ENCODE data around the gene TADA1. TPM values are rescaled to one million over a fixed set of nuclear protein-coding genes. Genes with fewer than 3 reads are reported as not detected.

Gene TADA1
- total RNA-seq, 1 experiment from 2014 or later, result 15.2 TPM

DNA sequence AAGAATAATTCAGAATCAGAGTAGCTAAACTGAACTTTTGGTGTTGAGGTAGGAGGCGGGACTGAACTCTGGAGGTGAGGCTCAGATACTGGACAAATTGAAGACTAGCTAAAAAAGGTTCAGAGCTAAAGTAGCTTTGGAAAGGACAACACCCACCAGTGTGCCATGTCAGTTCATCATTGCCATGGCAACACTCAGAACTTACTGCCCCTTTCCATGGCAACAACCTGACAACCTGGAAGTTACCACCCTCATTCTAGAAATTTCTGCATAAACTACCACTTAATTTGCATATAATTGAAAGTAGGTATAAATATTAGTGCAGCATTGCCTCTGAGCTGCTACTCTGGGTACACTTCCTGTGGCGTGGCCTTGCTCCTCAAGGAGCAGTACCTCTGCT, 67.1 kb downstream of the TADA1 start:
- TF ChIP-seq CTCF (conservative IDR thresholded peaks at IDR 0.05; ENCODE audit: low read depth, low read length) (no peak), EZH2 (IDR thresholded peaks at IDR 0.05; ENCODE audit: borderline replicate concordance, low read depth, low read length, poor library complexity, severe bottlenecking) (no peak)
- DNase-seq (ENCODE audit: low spot score), result no peak
- Histone ChIP-seq H3K27me3 (replicated peaks; ENCODE audit: insufficient read depth, low read depth, low read length, poor library complexity) (peaks cover 27% of the 10 kb centered on the region), H3K4me1 (ENCODE audit: insufficient read depth, low read length, poor library complexity, severe bottlenecking) (no peaks in the 10 kb centered on the region), H3K4me3 (ENCODE audit: low read depth, low read length, poor library complexity, severe bottlenecking) (no peak overlapping the region), H3K9me3 (ENCODE audit: low read depth, low read length, poor library complexity, severe bottlenecking) (no peaks in the 10 kb centered on the region), H3K27ac (ENCODE audit: low read depth, low read length, poor library complexity, severe bottlenecking) (no peak overlapping the region), H3K36me3 (ENCODE audit: insufficient read depth, low read length, poor library complexity, severe bottlenecking) (no peaks in the 10 kb centered on the region)
- ChIA-PET POLR2A (ENCODE audit: low non-redundant PET) (no interaction called here), CTCF (no interaction called here)
- intact Hi-C loops (cut with micrococcal nuclease; ENCODE audit: unreplicated experiment), result no loop called here
- no TSS peak for BruUV-seq (replicated peaks)

Other genes starting within 250 kb of the TADA1 start
- 37.3 and 44.1 TPM in 2 replicates for gene POGK, start 36.8 kb downstream of the TADA1 start, total RNA-seq (2021)
- gene ILDR2, start 99.3 kb upstream of the TADA1 start, total RNA-seq (2021), result not detected in 2 replicates
- gene MAEL, start 113.0 kb upstream of the TADA1 start, total RNA-seq (2021), result not detected in 2 replicates
- gene GPA33, start 214.1 kb upstream of the TADA1 start, total RNA-seq (2021), result not detected in 2 replicates
- not detected in 2 replicates for gene STYXL2, start 217.8 kb upstream of the TADA1 start, total RNA-seq (2021)